KOPT-K1 (cell line): ENCODE results near the gene PHETA1.
"Not testable (repeated sequence)": the region's sequence is repeated elsewhere in the genome, so short reads cannot be mapped to it uniquely, and the experiment has no call there.

ENCODE experiments used
- H3K27ac ChIP-seq: fragments of 200-600 bp; sonication (generic); 2 replicates; pipeline ENCODE4 v1.5.1; 2016; ENCODE audit warnings: antibody characterized with exemption, mild to moderate bottlenecking, low read depth, low read length; ENCODE audit not compliant: poor library complexity, severe bottlenecking
- H3K36me3 ChIP-seq: fragments of 200-600 bp; sonication (generic); 2 replicates; pipeline ENCODE4 v1.5.1; 2017; ENCODE audit warnings: antibody characterized with exemption, mild to moderate bottlenecking, low read length, moderate library complexity; ENCODE audit not compliant: insufficient read depth
- H3K9me3 ChIP-seq: fragments of 200-600 bp; sonication (generic); 2 replicates; pipeline ENCODE4 v1.5.1; 2017; ENCODE audit warnings: antibody characterized with exemption, low read length, mild to moderate bottlenecking; ENCODE audit not compliant: insufficient read depth, poor library complexity, severe bottlenecking

Gene PHETA1

GRCh38 chr12:111408686-111409402 is 39.9 kb upstream of the PHETA1 start:
- Histone ChIP-seq H3K27ac (peak overlapping the region; percentile 97), H3K36me3 (0 out of 2 replicates have a peak, but pooled peaks cover 6% of the 10 kb centered on the region), H3K9me3 (no peaks in the 10 kb centered on the region)

GRCh38 chr12:111408116-111408440 is 39.2 kb upstream of the PHETA1 start:
- H3K27ac ChIP-seq, result peak overlapping the region; percentile 97
- no peaks in the 10 kb centered on the region for H3K9me3 ChIP-seq
- H3K36me3 ChIP-seq, result no peaks in the 10 kb centered on the region

DNA sequence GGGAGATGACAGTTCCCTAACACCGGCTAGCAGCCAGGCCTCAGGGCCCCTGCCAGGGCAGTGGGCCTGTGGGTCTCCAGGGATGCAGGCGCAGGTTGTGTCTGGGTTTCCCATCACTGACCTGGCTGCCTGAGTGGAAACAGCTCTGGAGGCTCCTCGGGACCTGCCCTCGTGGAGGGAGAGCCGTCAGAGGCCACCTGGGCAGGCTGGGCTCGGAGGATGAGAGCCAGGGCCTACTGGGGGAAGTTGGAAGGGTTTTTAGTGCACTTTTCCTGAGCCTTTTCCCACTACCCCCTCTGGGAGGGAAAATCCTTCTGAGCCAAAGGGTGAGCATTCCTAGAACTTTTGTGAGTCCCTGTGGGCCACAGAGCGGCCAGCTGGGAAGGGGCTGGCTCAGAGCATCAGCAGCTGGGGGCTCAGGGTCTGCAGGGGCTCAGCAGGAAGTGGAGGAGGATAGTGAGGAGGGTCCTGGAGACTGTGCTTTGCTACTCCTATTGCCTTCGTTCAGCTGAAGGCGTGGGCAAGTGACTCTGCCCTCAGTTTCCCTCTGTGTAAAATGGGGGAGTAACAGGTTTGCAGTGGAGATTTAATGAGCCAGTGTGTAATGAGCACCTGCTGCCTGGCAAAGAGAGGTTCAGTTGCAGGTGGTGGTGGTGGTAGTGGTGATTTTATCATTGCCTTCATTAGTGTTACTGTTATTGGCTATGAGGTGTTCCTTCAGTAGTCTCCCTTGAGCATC is 38.7 kb upstream of the PHETA1 start:
- H3K36me3 ChIP-seq, result no peaks in the 10 kb centered on the region
- no peaks in the 10 kb centered on the region for H3K9me3 ChIP-seq
- H3K27ac ChIP-seq, result peak overlapping the region; percentile 97

GRCh38 chr12:111406474-111407376 is 37.8 kb upstream of the PHETA1 start:
- no peaks in the 10 kb centered on the region for H3K36me3 ChIP-seq
- peak overlapping the region; percentile 97 for H3K27ac ChIP-seq
- H3K9me3 ChIP-seq, result no peaks in the 10 kb centered on the region

DNA sequence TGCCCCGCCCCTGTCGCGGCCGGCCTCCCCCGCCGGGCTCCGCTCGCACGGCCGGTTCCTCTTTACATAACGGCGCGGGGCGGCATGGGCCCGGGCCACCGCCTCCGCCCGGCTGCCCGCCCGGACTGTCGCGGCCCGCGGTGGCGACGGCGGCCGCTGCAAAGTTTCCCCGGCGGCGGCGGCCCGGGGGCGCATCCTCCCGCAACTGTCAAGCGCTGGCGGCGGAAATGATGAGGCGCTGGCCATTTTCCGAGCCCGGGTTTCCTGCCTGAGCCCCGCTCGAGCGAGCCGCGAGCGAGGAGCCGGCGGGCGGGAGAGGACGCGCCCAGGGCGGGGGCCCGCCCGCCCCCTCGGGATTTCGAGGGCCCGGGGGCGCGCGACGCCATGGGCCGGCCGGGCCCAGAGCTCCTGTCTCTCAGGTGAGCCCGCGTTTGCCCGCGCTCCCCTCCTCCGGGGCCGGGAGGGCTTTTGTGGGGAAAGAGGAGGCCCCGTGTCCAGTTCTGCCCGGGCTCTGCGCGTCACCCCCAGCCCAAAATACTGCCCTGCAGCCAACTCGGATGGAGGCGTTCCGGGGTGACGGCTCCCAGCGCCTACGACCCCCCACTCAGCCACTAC is 37.1 kb upstream of the PHETA1 start, which contains the start of gene SH2B3:
TSS of gene SH2B3 (plus strand) at position 65 of the 615 bp plus-strand sequence. CDS start 12,223 bp downstream, outside the sequence.
- H3K36me3 ChIP-seq, result no peaks in the 10 kb centered on the region
- peak within 1 kb of the TSS; percentile 97 for H3K27ac ChIP-seq
- H3K9me3 ChIP-seq, result no peaks in the 10 kb centered on the region

DNA sequence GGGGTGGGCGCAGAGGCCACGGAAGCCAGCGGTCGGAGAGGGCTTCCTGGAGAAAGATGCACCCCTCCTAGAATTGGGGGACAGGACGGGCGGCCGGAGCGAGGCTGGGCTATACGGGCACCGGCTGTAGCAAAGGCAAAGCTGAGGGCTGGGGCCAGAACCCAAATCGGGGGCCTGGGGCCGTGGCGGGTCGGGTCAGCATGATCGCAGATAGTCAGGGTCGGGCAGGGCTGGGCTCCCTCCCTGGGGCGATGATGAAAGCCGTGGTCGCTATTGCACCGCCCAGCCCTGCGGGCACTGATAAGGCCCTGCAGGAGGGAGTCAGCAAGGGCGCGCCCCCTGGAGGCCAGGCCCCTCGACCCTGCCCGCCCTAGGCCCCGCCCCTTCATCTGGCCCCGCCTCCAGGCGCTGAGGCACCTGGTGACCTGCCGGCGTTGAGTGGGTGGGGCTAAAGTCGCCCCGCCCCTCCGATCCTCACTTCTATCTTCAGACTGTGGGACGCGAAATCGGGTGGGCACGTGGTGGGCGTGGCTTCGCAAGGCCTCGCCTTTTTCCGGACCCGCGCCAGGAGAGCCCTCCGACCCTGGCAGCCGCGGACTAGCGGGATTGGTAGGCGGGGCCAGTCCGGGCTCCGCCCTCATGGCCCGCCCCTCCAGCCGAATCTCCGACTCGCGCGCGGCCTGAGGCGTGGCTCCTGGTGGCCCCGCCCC is 36.4 kb upstream of the PHETA1 start:
- no peaks in the 10 kb centered on the region for H3K36me3 ChIP-seq
- H3K27ac ChIP-seq, result peak overlapping the region; percentile 97
- H3K9me3 ChIP-seq, result no peaks in the 10 kb centered on the region

GRCh38 chr12:111404362-111405148 is 35.7 kb upstream of the PHETA1 start:
- H3K27ac ChIP-seq, result peak overlapping the region; percentile 97
- no peaks in the 10 kb centered on the region for H3K9me3 ChIP-seq
- no peaks in the 10 kb centered on the region for H3K36me3 ChIP-seq

DNA sequence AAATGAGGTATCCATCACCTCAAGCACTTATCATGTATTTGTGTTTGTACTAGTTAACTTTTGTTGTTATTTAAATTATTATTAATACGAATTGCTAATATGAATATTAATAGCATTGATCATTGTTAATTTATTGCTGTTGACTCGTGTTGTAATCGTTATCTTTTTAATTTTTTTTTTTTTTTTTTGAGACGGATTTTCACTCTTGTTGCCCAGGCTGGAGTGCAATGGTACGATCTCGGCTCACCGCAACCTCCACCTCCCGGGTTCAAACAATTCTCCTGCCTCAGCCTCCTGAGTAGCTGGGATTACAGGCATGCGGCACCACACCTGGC is 33.6 kb upstream of the PHETA1 start:
- not testable (repeated sequence) for H3K9me3 ChIP-seq, H3K36me3 ChIP-seq, H3K27ac ChIP-seq

GRCh38 chr12:111401167-111401605 is 32.3 kb upstream of the PHETA1 start:
- Histone ChIP-seq H3K9me3 (no peaks in the 10 kb centered on the region), H3K36me3 (no peaks in the 10 kb centered on the region), H3K27ac (no peak overlapping the region)

DNA sequence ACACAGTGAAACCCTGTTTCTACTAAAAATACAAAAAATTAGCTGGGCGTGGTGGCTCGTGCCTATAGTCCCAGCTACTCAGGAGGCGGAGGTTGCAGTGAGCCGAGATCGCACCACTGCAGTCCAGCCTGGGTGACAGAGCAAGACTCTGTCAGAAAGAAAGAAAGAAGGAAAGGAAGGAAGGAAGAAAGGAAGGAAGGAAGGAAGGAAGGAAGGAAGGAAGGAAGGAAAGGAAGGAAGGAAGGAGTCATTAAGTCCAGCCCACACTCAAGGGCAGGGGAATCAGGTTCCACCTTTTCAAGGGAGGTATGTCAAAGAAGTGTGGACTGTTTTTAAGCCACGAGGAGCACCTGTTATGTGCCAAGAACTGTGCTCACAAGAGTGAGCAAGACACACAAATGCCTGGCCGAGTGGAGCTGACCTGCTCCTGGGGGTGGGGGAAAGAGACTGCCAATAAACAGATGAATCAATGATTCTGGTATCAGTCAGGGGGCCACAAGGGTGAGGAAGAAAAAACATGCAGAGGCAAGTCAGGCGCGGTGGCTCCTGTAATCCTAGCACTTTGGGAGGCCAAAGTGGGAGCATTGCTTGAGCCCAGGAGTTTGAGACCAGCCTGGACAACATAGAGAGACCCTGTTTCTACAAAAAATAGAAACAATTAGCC is 31.0 kb upstream of the PHETA1 start:
- H3K27ac ChIP-seq, H3K9me3 ChIP-seq, H3K36me3 ChIP-seq: not testable (repeated sequence)

GRCh38 chr12:111398530-111398929 is 29.6 kb upstream of the PHETA1 start:
- no peaks in the 10 kb centered on the region for H3K36me3 ChIP-seq
- no peaks in the 10 kb centered on the region for H3K9me3 ChIP-seq
- no peak overlapping the region for H3K27ac ChIP-seq

GRCh38 chr12:111396726-111397445 is 28.0 kb upstream of the PHETA1 start:
- Histone ChIP-seq H3K27ac (peak overlapping the region; percentile 22), H3K9me3 (no peaks in the 10 kb centered on the region), H3K36me3 (no peaks in the 10 kb centered on the region)

- not testable (repeated sequence) for H3K9me3 ChIP-seq, H3K27ac ChIP-seq, H3K36me3 ChIP-seq
Measured at GRCh38 chr12:111396271-111396670, 27.4 kb upstream of the PHETA1 start.
